Measurements from ENCODE around the gene PRXL2B. TPM values are rescaled to one million over a fixed set of nuclear protein-coding genes. Genes with fewer than 3 reads are reported as not detected.
A peak's percentile ranks its signal among the peaks of the same experiment; 100 is the strongest.

PRXL2B gene
- total RNA-seq, 1 experiment from 2014 or later, result 12.6 TPM

GRCh38 chr1:2560299-2561073, 26.1 kb upstream of the PRXL2B start:
- Mint-ChIP-seq H3K27me3 (ENCODE audit: insufficient read depth, unreplicated experiment) (peaks cover 9% of the 10 kb centered on the region), H3K4me3 (ENCODE audit: unreplicated experiment) (no peak overlapping the region), H3K9me3 (ENCODE audit: unreplicated experiment) (no peaks in the 10 kb centered on the region), H3K27ac (ENCODE audit: low read depth, unreplicated experiment) (no peak overlapping the region), H3K36me3 (ENCODE audit: insufficient read depth, unreplicated experiment) (no peaks in the 10 kb centered on the region), H3K4me1 (ENCODE audit: insufficient read depth, unreplicated experiment) (peaks cover 7% of the 10 kb centered on the region)
- intact Hi-C loops (cut with micrococcal nuclease), result no loop called here
- DNase-seq (ENCODE audit: unreplicated experiment), result no peak
- POLR2A ChIA-PET, result no interaction called here
- CTCF ChIA-PET, result interaction anchor here (0.5 to 1.7 kb wide), 3 partner anchors 13 to 928 kb away, joined by 3 to 7 read pairs (median 3); no protein-coding TSS in a partner anchor
- no peak for TF ChIP-seq CTCF (IDR thresholded peaks at IDR 0.05; ENCODE audit: unreplicated experiment)
- no TSS peak for BruUV-seq (replicated peaks)

GRCh38 chr1:2561446-2561845, 25.1 kb upstream of the PRXL2B start:
- Mint-ChIP-seq H3K9me3 (ENCODE audit: unreplicated experiment) (no peaks in the 10 kb centered on the region), H3K36me3 (ENCODE audit: insufficient read depth, unreplicated experiment) (no peaks in the 10 kb centered on the region), H3K27ac (ENCODE audit: low read depth, unreplicated experiment) (peak overlapping the region; percentile 52), H3K4me1 (ENCODE audit: insufficient read depth, unreplicated experiment) (peaks cover 2% of the 10 kb centered on the region), H3K27me3 (ENCODE audit: insufficient read depth, unreplicated experiment) (peaks cover 14% of the 10 kb centered on the region), H3K4me3 (ENCODE audit: unreplicated experiment) (no peak overlapping the region)
- ChIA-PET POLR2A (no interaction called here), CTCF (interaction anchor here (0.6 to 1.7 kb wide), 4 partner anchors 14 to 927 kb away, joined by 3 to 7 read pairs (median 3); no protein-coding TSS in a partner anchor)
- no peak for DNase-seq (ENCODE audit: unreplicated experiment)
- intact Hi-C loops (cut with micrococcal nuclease), result no loop called here
- TF ChIP-seq CTCF (IDR thresholded peaks at IDR 0.05; ENCODE audit: unreplicated experiment), result no peak
- BruUV-seq (replicated peaks), result no TSS peak

DNA sequence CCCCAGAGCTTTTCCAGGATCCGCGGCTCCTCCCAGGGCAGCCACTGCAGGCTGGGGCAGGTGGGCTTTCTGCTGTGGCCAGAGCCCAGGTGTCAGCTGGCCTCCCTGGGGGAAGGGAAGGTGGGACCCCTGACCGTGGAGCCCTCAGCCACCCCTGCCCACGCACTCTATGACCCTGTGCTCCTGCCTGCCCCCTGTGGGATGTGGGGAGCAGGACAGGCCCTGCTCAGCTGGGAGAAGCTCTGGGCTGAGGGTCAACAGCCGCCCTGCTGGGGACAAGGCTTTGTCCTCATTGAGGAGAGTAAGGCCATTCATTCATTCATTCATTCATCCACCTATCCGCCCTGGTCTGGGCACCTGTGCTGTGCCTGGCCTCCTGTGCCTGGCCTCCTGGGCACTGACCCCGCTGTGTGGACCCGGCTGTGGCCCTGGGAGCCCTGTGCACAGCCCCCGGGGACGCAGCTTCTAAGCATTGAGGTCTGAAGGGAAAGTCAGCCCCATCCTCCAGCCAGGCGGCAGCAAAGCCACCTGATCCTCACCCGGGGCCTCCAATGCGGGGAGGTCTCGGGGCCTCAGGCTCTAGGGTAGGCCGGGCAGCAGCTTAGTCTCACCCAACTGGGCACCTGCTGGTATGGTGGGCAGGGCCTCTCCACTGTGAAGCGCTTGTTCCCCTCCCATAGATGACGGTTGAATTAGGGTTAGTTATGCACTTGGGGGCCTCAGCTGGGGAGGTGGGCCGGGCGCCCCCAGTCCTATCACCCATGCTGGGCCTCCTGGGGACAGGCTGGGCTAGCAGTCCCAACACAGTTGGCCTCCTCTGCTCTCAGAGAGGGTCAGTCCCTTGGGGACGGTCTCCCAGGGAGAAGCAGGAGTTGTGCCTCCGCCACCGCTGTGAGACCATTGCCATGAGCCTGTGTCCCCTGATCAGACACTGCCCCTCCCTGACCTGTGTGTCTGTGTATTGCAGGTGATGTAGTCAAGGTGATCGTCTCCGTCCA, 24.4 kb upstream of the PRXL2B start:
- BruUV-seq (replicated peaks), result no TSS peak
- no peak for DNase-seq (ENCODE audit: unreplicated experiment)
- Mint-ChIP-seq H3K27me3 (ENCODE audit: insufficient read depth, unreplicated experiment) (peaks cover 14% of the 10 kb centered on the region), H3K9me3 (ENCODE audit: unreplicated experiment) (no peaks in the 10 kb centered on the region), H3K27ac (ENCODE audit: low read depth, unreplicated experiment) (no peak overlapping the region), H3K36me3 (ENCODE audit: insufficient read depth, unreplicated experiment) (no peaks in the 10 kb centered on the region), H3K4me1 (ENCODE audit: insufficient read depth, unreplicated experiment) (no peaks in the 10 kb centered on the region), H3K4me3 (ENCODE audit: unreplicated experiment) (no peak overlapping the region)
- CTCF ChIA-PET, result interaction anchor here (0.6 to 1.7 kb wide), 2 partner anchors 15 to 172 kb away, joined by 3 to 7 read pairs; no protein-coding TSS in a partner anchor
- intact Hi-C loops (cut with micrococcal nuclease), result no loop called here
- POLR2A ChIA-PET, result no interaction called here
- peak; percentile 40 for TF ChIP-seq CTCF (IDR thresholded peaks at IDR 0.05; ENCODE audit: unreplicated experiment)

GRCh38 chr1:2563205-2563604, 23.4 kb upstream of the PRXL2B start:
- Mint-ChIP-seq H3K36me3 (ENCODE audit: insufficient read depth, unreplicated experiment) (no peaks in the 10 kb centered on the region), H3K27me3 (ENCODE audit: insufficient read depth, unreplicated experiment) (peaks cover 14% of the 10 kb centered on the region), H3K27ac (ENCODE audit: low read depth, unreplicated experiment) (no peak overlapping the region), H3K4me1 (ENCODE audit: insufficient read depth, unreplicated experiment) (no peaks in the 10 kb centered on the region), H3K4me3 (ENCODE audit: unreplicated experiment) (no peak overlapping the region), H3K9me3 (ENCODE audit: unreplicated experiment) (no peaks in the 10 kb centered on the region)
- CTCF ChIA-PET, result no interaction called here
- intact Hi-C loops (cut with micrococcal nuclease), result no loop called here
- DNase-seq (ENCODE audit: unreplicated experiment), result no peak
- TF ChIP-seq CTCF (IDR thresholded peaks at IDR 0.05; ENCODE audit: unreplicated experiment), result no peak
- no TSS peak for BruUV-seq (replicated peaks)
- POLR2A ChIA-PET, result no interaction called here

Measured in MCF 10A (cell line).